ENCODE data around the gene GPAM. TPM values are rescaled to one million over a fixed set of nuclear protein-coding genes. Genes with fewer than 3 reads are reported as not detected.

Gene GPAM
- total RNA-seq, 1 experiment from 2014 or later = 16.0 TPM

GRCh38 chr10:112208292-112208691, 24.7 kb upstream of the GPAM start:
- H3K27ac Mint-ChIP-seq = no peak overlapping the region
- no peak overlapping the region for H3K4me2 ChIP-seq (ENCODE audit: insufficient read depth, insufficient read length, low read length)
- no peak overlapping the region for H3K27ac ChIP-seq (ENCODE audit: insufficient read length, low read depth, low read length)
- no peak overlapping the region for H2BK120ac ChIP-seq (ENCODE audit: low read depth, low read length, poor library complexity, severe bottlenecking)
- H3T11ph ChIP-seq (ENCODE audit: low read length) = no peak overlapping the region
- no peak overlapping the region for H2AK5ac ChIP-seq (ENCODE audit: insufficient read length, low read length)
- no peak overlapping the region for H3K9ac ChIP-seq (ENCODE audit: extremely low read depth, insufficient read length, low read length)
- peaks cover 0 to under 1% of the 10 kb centered on the region in 2 experiments; a peak in 1 of 4 replicates for H3K4me1 Mint-ChIP-seq
- no peaks in the 10 kb centered on the region for H3K27me3 ChIP-seq (ENCODE audit: insufficient read depth, low read length)
- H4K8ac ChIP-seq (replicated peaks; ENCODE audit: insufficient read length, low read depth, low read length) = no peak overlapping the region
- no peak overlapping the region for H3K4me3 Mint-ChIP-seq
- no CpG with 5 or more reads among the region's 4 CpGs for WGBS (ENCODE audit: extremely low coverage, insufficient read length, low lambda C conversion rate)
- no peaks in the 10 kb centered on the region for H3K9me3 ChIP-seq (ENCODE audit: control insufficient read depth, low read depth, low read length)
- no peaks in the 10 kb centered on the region for H3K79me1 ChIP-seq (ENCODE audit: insufficient read depth, low read depth, low read length, poor library complexity, severe bottlenecking)
- H3K79me2 ChIP-seq (ENCODE audit: insufficient read depth, low read length) = no peaks in the 10 kb centered on the region
- H2BK5ac ChIP-seq (ENCODE audit: insufficient read length, low read length) = no peak overlapping the region
- H3K14ac ChIP-seq (ENCODE audit: insufficient read depth, low read length) = no peak overlapping the region
- no peak overlapping the region for H3K4ac ChIP-seq (ENCODE audit: low read depth, low read length)
- H3K4me1 ChIP-seq (ENCODE audit: insufficient read depth, low read length) = no peaks in the 10 kb centered on the region
- DNase-seq = no peak
- H4K5ac ChIP-seq (ENCODE audit: insufficient read length, low read depth, low read length) = no peak overlapping the region
- no peak overlapping the region for H2BK15ac ChIP-seq (ENCODE audit: low read depth, low read length)
- no peak overlapping the region for H3K56ac ChIP-seq (ENCODE audit: insufficient read length, low read depth, low read length)
- H3K18ac ChIP-seq (ENCODE audit: insufficient read length, low read depth, low read length) = no peak overlapping the region
- H3K23me2 ChIP-seq (ENCODE audit: insufficient read length, low read depth, low read length, poor library complexity, severe bottlenecking) = no peaks in the 10 kb centered on the region
- H3K36me3 Mint-ChIP-seq (ENCODE audit: insufficient read depth in 1 of 3, low read depth in 3 of 3) = no peaks in the 10 kb centered on the region; a peak in 1 of 7 replicates
- H2AFZ ChIP-seq (ENCODE audit: low read length) = no peak overlapping the region
- no peak overlapping the region for H2BK20ac ChIP-seq (ENCODE audit: low read depth, low read length, poor library complexity, severe bottlenecking)
- peaks cover 6% of the 10 kb centered on the region for H3K27me3 Mint-ChIP-seq (ENCODE audit: low read depth)
- TF ChIP-seq, protein P1, sequence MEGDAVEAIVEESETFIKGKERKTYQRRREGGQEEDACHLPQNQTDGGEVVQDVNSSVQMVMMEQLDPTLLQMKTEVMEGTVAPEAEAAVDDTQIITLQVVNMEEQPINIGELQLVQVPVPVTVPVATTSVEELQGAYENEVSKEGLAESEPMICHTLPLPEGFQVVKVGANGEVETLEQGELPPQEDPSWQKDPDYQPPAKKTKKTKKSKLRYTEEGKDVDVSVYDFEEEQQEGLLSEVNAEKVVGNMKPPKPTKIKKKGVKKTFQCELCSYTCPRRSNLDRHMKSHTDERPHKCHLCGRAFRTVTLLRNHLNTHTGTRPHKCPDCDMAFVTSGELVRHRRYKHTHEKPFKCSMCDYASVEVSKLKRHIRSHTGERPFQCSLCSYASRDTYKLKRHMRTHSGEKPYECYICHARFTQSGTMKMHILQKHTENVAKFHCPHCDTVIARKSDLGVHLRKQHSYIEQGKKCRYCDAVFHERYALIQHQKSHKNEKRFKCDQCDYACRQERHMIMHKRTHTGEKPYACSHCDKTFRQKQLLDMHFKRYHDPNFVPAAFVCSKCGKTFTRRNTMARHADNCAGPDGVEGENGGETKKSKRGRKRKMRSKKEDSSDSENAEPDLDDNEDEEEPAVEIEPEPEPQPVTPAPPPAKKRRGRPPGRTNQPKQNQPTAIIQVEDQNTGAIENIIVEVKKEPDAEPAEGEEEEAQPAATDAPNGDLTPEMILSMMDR (conservative IDR thresholded peaks at IDR 0.05) = no peak
- no peak overlapping the region for H2BK12ac ChIP-seq (ENCODE audit: insufficient read length, low read depth, low read length)
- no peak overlapping the region for H4K91ac ChIP-seq (ENCODE audit: insufficient read length, low read depth, low read length)
- no peaks in the 10 kb centered on the region for H4K20me1 ChIP-seq (ENCODE audit: control insufficient read depth, insufficient read depth, insufficient read length)
- peaks cover 2 to 3% of the 10 kb centered on the region in 2 experiments; a peak in 1 of 5 replicates for H3K9me3 Mint-ChIP-seq
- no peak overlapping the region for H3K23ac ChIP-seq (ENCODE audit: insufficient read length, low read depth, low read length)

All from H9 (cell line).